Brain microvascular endothelial cell (primary cell): Measurements from ENCODE around the gene B4GALT1.

ENCODE experiments used
- DNase-seq: peaks from one replicate; pipeline ENCODE4 v3.0.0-alpha.2; 2020
- H3K27ac ChIP-seq: fragments of 250-450 bp; sonication (Bioruptor Pico); 2 replicates; pipeline ENCODE4 v1.5.1; 2020; ENCODE audit warnings: mild to moderate bottlenecking, moderate library complexity
- H3K27me3 ChIP-seq: fragments of 250-450 bp; sonication (Bioruptor Pico); replicated peaks from 2 replicates; pipeline ENCODE4 v1.5.1; 2020; ENCODE audit warnings: mild to moderate bottlenecking
- H3K36me3 ChIP-seq: fragments of 250-450 bp; sonication (Bioruptor Pico); replicated peaks from 2 replicates; pipeline ENCODE4 v1.5.1; 2020; ENCODE audit warnings: mild to moderate bottlenecking
- H3K4me3 ChIP-seq: 2 replicates; pipeline ENCODE4 v1.5.1; 2011; ENCODE audit warnings: low read depth, mild to moderate bottlenecking, control low read depth, low read length, moderate library complexity
- CTCF ChIP-seq: IDR thresholded peaks from 2 replicates; pipeline ENCODE4 v1.5.1; 2011; ENCODE audit warnings: low read depth, mild to moderate bottlenecking, moderate library complexity, low read length, control low read depth, inconsistent platforms; ENCODE audit errors: missing control alignments
- in situ Hi-C: cut with HindIII; loops from 2 replicates; pipeline ENCODE4 v1.10.0; 2017; ENCODE audit warnings: low sequenced_read_pairs, low pct_ligation_motif_present

B4GALT1 gene

GRCh38 chr9:33137781-33138264 is 29.3 kb downstream of the B4GALT1 start:
- DNase-seq: no peak
- Histone ChIP-seq H3K27me3 (no peaks in the 10 kb centered on the region), H3K27ac (no peak overlapping the region), H3K36me3 (peaks cover 17% of the 10 kb centered on the region), H3K4me3 (no peak overlapping the region)
- in situ Hi-C loops: no loop called here
- TF ChIP-seq CTCF: no peak

GRCh38 chr9:33136721-33137670 is 30.1 kb downstream of the B4GALT1 start:
- H3K27me3 ChIP-seq: no peaks in the 10 kb centered on the region
- no peak overlapping the region for H3K27ac ChIP-seq
- peaks cover 17% of the 10 kb centered on the region for H3K36me3 ChIP-seq
- H3K4me3 ChIP-seq: no peak overlapping the region
- no peak for DNase-seq
- no peak for TF ChIP-seq CTCF
- in situ Hi-C loops: no loop called here

- peaks cover 24% of the 10 kb centered on the region for H3K36me3 ChIP-seq
- H3K4me3 ChIP-seq: no peak overlapping the region
- TF ChIP-seq CTCF: no peak
- no peaks in the 10 kb centered on the region for H3K27me3 ChIP-seq
- no peak overlapping the region for H3K27ac ChIP-seq
- in situ Hi-C loops: no loop called here
- DNase-seq: peak; percentile 16
Measured at GRCh38 chr9:33135470-33135958, 31.6 kb downstream of the B4GALT1 start.

GRCh38 chr9:33135031-33135461 is 32.1 kb downstream of the B4GALT1 start:
- Histone ChIP-seq H3K4me3 (no peak overlapping the region), H3K27ac (no peak overlapping the region), H3K36me3 (peaks cover 26% of the 10 kb centered on the region)

GRCh38 chr9:33133186-33133585 is 34.0 kb downstream of the B4GALT1 start:
- TF ChIP-seq CTCF: no peak
- Histone ChIP-seq H3K27me3 (no peaks in the 10 kb centered on the region), H3K4me3 (no peak overlapping the region), H3K27ac (no peak overlapping the region), H3K36me3 (peaks cover 35% of the 10 kb centered on the region)
- in situ Hi-C loops: no loop called here
- DNase-seq: no peak

More at GRCh38 chr9:33135031-33135461, 32.1 kb downstream of the B4GALT1 start:
- H3K27me3 ChIP-seq: no peaks in the 10 kb centered on the region
- in situ Hi-C loops: no loop called here
- DNase-seq: no peak
- TF ChIP-seq CTCF: no peak
